WI38 (cell line): ENCODE results near the gene NUP50.

Source experiments
- H3K4me3 ChIP-seq: 2 replicates; pipeline ENCODE4 v1.5.1; 2011; ENCODE audit warnings: low read depth, mild to moderate bottlenecking, control low read depth, low read length
- CTCF ChIP-seq: IDR thresholded peaks from 2 replicates; pipeline ENCODE4 v1.5.1; 2012; ENCODE audit warnings: low read depth, mild to moderate bottlenecking, control low read depth, low read length

NUP50 gene

DNA sequence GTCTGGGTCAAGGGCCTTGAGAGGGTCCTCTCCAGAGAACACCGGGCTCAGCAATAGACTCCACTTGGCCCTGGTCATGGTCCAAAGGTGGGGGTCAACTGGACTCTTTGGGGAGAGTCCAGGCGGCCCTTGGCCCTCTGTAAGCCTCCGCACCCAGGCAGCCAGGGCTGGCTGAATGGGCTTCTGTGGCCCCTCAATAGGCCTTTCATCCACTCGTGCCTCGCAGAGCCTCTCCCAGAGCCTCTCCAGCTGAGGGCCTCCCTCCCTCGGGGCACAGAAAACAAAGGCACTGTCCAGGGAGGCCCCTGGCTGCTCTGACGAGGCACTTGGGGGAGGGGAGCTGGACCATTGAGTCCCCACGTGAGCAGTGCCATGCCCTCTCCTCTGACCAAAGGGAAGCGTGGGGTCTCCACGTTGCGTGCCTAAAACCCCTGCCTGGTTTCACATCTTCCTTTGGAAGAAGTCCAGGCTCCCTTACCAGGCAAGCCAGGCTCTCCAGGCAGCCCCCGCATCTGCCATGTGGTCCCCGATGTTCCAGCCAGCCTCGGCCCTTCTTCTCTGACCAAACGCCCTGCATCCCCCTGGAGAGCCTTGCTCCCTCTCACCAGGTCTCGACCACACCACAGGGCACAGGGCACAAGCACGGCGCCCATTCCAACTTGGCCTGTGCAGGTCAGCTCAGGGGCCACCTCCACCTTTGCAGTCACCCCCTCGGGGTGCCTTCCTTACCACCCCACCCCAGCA is 61.4 kb downstream of the NUP50 start:
- TF ChIP-seq CTCF = no peak
- H3K4me3 ChIP-seq = no peak overlapping the region

DNA sequence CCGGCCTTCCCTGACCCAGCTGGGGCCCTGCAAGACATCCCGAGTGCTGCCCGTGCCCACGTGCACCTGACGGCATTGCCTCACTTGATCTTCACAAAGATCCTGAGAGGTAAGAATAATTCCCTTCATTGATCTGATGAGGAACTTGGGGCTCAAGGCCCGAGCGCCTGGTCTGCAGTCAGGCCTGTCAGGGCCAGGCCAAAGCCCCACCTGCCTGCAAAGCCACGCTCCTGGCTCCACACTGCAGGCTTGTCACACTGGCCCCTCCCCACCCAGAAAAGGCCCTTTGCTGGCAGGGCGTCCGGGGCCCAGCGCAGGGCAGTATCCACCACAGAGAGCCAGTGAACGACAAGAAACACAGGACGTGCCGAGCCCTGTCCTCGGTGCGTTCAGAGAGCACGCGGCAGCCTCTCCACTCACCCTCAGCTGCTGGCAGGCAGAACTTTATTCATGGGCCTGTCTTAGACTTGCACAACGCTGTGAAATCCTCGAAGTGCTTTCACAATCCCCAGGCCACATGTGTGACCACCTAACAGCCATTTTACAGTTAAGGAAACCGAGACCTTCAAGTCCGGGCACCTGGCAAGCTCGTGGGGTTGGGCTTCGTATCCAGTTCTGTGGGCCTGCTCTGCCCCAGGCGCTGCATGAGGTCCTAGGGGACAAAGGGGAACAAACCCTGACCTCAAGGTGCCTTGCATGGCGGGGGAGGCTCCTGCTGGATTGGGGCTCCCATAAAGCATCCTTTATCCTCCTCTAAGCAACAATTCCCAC is 62.2 kb downstream of the NUP50 start:
- TF ChIP-seq CTCF = no peak
- H3K4me3 ChIP-seq = no peak overlapping the region

GRCh38 chr22:45226503-45227186 is 62.9 kb downstream of the NUP50 start:
- no peak for TF ChIP-seq CTCF
- no peak overlapping the region for H3K4me3 ChIP-seq

- no peak overlapping the region for H3K4me3 ChIP-seq
- TF ChIP-seq CTCF = no peak
Measured at GRCh38 chr22:45227645-45228400, 64.1 kb downstream of the NUP50 start.

- H3K4me3 ChIP-seq = no peak overlapping the region
- TF ChIP-seq CTCF = no peak
Measured at GRCh38 chr22:45228401-45228754, 64.7 kb downstream of the NUP50 start.

DNA sequence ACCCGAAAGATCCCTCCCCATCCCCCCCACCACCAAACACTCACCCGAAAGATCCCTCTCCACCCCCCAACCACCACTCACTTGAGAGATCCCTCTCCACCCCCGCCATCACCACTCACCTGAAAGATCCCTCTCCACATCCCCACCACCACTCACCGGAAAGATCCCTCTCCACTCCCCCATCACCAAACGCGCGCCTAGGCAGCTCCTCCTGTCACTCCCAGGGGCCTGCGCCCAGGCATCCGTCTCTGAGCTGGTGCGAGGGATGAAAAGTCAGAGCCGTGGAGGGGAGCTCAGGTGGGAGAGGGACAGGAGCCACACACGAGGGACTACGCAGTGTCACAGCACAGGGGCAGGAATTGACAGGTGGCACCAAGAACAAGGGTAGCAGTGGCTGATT is 65.5 kb downstream of the NUP50 start:
- H3K4me3 ChIP-seq = no peak overlapping the region
- no peak for TF ChIP-seq CTCF
